GM19324 (cell line): ENCODE results near the gene DCP2.

Source experiments
- ATAC-seq: cut with Tn5 transposase; IDR thresholded peaks from one replicate; pipeline ENCODE4 v1.9.1; 2021; ENCODE audit warnings: mild to moderate bottlenecking, moderate library complexity; ENCODE audit not compliant: unreplicated experiment, low FRiP score

DCP2 gene

DNA sequence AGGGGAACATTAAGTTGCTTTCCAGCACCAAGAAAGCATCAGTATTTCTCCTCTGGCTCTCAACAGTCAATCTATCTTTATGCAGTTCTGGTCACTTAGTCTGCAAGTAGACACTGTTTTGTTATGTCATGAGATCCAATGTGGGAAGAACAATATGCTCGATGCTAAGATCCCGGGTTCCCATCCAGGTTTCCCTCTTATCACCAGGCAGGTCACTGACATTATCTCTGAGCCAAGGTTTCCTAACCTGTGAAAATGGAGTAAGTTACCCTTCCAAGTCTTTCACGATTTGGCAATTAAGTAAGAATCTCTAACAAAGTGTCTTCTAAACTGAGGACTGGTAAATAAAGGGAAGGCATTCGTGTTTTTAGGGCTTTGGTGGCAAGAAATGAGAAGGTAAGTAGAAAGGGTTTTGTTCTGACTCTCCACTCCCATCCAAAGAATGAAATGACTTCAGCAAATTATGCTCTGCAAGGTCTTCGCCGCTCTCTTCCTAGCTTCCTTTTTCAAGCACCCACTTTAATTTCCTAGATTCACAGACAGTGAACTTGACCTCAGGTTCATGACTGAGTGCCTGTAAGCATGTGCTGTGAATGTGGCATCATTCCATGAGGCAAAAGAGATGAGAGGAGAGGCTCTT lies 86.4 kb downstream of the DCP2 start:
- ATAC-seq, result no peak

GRCh38 chr5:113063927-113064326 lies 87.3 kb downstream of the DCP2 start:
- ATAC-seq, result no peak

DNA sequence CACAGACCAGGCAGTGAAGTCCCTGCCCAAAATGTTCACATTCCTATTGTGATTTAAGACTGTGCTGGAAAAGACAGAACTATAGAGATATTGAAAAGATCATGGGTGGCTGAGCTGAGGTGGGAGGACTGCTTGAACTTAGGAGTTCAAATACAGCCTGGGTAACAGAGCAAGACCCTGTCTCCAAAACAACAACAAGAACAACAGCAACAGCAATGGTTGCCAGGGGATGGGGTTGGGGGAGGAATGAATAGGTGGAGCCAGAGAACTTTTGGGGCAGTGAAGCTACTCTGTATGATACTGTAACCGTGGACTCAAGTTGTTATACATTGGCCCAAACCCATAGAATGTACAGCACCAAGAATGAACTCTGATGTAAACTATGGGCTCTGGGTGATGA lies 88.2 kb downstream of the DCP2 start:
- ATAC-seq, result no peak

DNA sequence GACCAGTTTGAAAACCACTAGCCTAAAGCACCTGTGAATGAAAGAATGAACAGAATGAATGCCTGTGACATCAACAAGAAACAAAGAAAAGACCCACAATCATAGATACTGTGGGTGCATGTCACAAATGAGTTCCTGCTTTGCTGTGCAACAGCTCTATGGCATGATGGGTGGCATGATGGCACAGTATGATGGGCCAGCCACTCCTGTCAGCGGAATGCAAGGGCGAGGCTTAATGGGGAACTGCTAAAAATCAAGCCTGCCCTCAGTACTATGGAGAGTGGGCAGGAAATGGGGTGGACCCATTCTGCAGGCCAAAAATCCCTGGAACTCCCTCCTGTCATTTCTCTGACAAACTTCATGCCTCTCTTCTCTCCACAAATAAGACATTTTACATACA lies 89.0 kb downstream of the DCP2 start:
- no peak for ATAC-seq

DNA sequence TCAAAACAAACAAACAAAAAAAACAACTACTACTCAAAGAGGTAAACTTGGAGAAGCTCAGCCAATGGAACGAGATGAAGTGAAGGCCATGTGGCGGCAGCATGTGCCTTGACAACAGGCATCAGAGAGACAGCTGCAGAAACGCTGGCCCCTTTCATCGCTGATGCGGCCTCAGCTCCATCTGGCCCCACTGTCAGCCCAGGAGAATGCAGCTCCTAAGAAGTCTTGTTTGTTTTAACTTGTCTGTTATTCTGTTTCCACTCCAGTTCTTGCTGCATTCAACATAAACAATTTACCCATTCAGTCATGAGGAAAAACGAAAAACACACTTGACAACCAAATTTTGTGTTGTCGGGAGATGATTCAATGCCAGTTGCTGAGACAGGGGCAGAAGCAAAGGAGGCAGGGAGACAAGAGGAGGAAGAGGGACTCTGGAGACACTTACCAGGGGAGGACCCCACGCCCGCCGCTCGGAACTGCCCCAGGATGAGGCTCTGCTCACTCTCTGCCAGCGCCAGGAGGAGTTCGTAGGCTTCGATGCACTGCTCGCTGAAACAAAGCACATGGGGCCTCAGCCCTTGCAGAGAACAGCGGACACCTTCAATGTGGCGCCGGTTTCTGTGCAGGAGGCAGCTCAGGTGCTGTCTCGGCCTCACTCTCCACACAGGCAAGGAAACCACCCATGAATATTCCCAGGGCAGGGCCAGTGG lies 91.2 kb downstream of the DCP2 start:
- no peak for ATAC-seq

DNA sequence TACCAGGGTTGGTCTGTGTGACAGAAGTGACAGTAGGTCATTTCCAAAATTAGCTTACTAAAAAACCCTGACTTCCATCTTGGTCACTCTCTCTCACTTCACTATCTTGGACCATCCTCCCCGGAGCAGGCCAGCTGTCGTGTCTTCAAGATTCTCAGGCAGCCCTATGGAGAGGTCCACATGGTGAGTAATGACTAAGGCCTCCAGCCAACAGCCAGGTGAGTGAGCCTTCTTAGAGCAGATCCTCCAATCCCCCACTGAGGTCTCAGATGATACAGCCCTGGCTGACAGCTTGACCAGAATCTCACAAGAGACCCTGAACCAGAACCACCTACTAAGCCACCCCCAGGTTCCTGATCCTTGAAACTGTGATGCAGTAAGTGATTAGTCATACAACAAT lies 92.0 kb downstream of the DCP2 start:
- no peak for ATAC-seq
